IMR-90 (cell line): ENCODE measurements around the gene CCDC185. TPM values are rescaled to one million over a fixed set of nuclear protein-coding genes. Genes with fewer than 3 reads are reported as not detected.

Experiments
- ATAC-seq: fragments of 200-7000 bp; cut with Tn5 transposase; 2 replicates; pipeline ENCODE4 v1.9.1; 2020; ENCODE audit warnings: low read depth, mild to moderate bottlenecking, moderate library complexity
- BruUV-seq: library from RNA; stranded (reverse); fragments of 400-500 nt; replicated peaks from 2 replicates; lab custom pipeline; 2021; lab: Mats Ljungman, UMichigan
- CTCF ChIA-PET: fragments of 300-600 bp; formaldehyde crosslinking; extraction: SDS; loops from one replicate; lab custom pipeline; 2021; ENCODE audit warnings: antibody characterized with exemption; lab: Yijun Ruan, JAX
- POLR2A ChIA-PET: fragments of 300-600 bp; sonication (Branson Sonifier 250); formaldehyde crosslinking; loops from one replicate; lab custom pipeline; 2022; ENCODE audit warnings: antibody characterized with exemption; ENCODE audit not compliant: unreplicated experiment; lab: Charles Lee
- DNase-seq: peaks from one replicate; pipeline ENCODE4 v3.0.0; 2013
- H2AFZ ChIP-seq: replicated peaks from 2 replicates; pipeline ENCODE3; 2013; ENCODE audit warnings: low read length, mild to moderate bottlenecking; ENCODE audit not compliant: poor library complexity
- H2AK5ac ChIP-seq: 2 replicates; pipeline ENCODE4 v1.6.1; 2013; ENCODE audit warnings: low read depth, low read length, inconsistent platforms
- H2AK9ac ChIP-seq: replicated peaks from 2 replicates; pipeline ENCODE3; 2013; ENCODE audit warnings: mild to moderate bottlenecking, low read depth, low read length, moderate library complexity; ENCODE audit not compliant: poor library complexity
- H2BK120ac ChIP-seq: 2 replicates; pipeline ENCODE4 v1.6.1; 2013; ENCODE audit warnings: low read depth, low read length, inconsistent platforms
- H2BK15ac ChIP-seq: 3 replicates; pipeline ENCODE4 v1.6.1; 2013; ENCODE audit warnings: low read depth, low read length, inconsistent platforms
- H2BK20ac ChIP-seq: 2 replicates; pipeline ENCODE4 v1.6.1; 2013; ENCODE audit warnings: low read depth, mild to moderate bottlenecking, inconsistent platforms, low read length, moderate library complexity
- H2BK5ac ChIP-seq: 2 replicates; pipeline ENCODE4 v1.6.1; 2013; ENCODE audit warnings: mild to moderate bottlenecking, low read depth, low read length, inconsistent platforms; ENCODE audit not compliant: poor library complexity, severe bottlenecking
- H3K14ac ChIP-seq: replicated peaks from 2 replicates; pipeline ENCODE4 v1.6.1; 2013; ENCODE audit warnings: low read depth, low read length, inconsistent platforms
- H3K18ac ChIP-seq: 2 replicates; pipeline ENCODE4 v1.6.1; 2013; ENCODE audit warnings: low read depth, low read length, control low read depth
- H3K23ac ChIP-seq: 2 replicates; pipeline ENCODE4 v1.6.1; 2013; ENCODE audit warnings: low read depth, low read length, inconsistent platforms
- H3K27ac ChIP-seq: 2 replicates; pipeline ENCODE4 v1.5.1; 2013; ENCODE audit warnings: mild to moderate bottlenecking, control low read depth, low read length; ENCODE audit not compliant: insufficient read depth
- H3K27me3 ChIP-seq: 2 replicates; pipeline ENCODE4 v1.6.1; 2013; ENCODE audit warnings: low read length; ENCODE audit not compliant: control insufficient read depth, insufficient read depth
- H3K36me3 ChIP-seq: 2 replicates; pipeline ENCODE4 v1.6.1; 2013; ENCODE audit warnings: low read length, mixed read lengths; ENCODE audit not compliant: control insufficient read depth, insufficient read depth
- H3K4ac ChIP-seq: 2 replicates; pipeline ENCODE4 v1.6.1; 2013; ENCODE audit warnings: low read depth, low read length, inconsistent platforms
- H3K4me1 ChIP-seq: 2 replicates; pipeline ENCODE4 v1.6.1; 2013; ENCODE audit warnings: low read length, mixed read lengths; ENCODE audit not compliant: control insufficient read depth, insufficient read depth
- H3K4me2 ChIP-seq: 2 replicates; pipeline ENCODE4 v1.6.1; 2013; ENCODE audit warnings: low read depth, mild to moderate bottlenecking, control low read depth, low read length, moderate library complexity
- H3K4me3 ChIP-seq: 2 replicates; pipeline ENCODE4 v1.5.1; 2013; ENCODE audit warnings: low read depth, mild to moderate bottlenecking, control low read depth, low read length, moderate library complexity; ENCODE audit not compliant: insufficient read depth
- H3K56ac ChIP-seq: 2 replicates; pipeline ENCODE4 v1.6.1; 2013; ENCODE audit warnings: low read length, inconsistent platforms; ENCODE audit not compliant: insufficient read depth; ENCODE audit errors: extremely low read depth
- H3K79me1 ChIP-seq, 2 experiments: 2 replicates each; pipeline ENCODE4 v1.6.1; 2013; ENCODE audit warnings: low read length in 2 of 2, inconsistent platforms in 1 of 2, low read depth in 1 of 2
- H3K9ac ChIP-seq: 2 replicates; pipeline ENCODE4 v1.6.1; 2013; ENCODE audit warnings: low read depth, low read length, control low read depth
- H3K9me1 ChIP-seq: 2 replicates; pipeline ENCODE4 v1.6.1; 2013; ENCODE audit warnings: low read length, inconsistent platforms; ENCODE audit not compliant: insufficient read depth
- H3K9me3 ChIP-seq: 2 replicates; pipeline ENCODE4 v1.6.1; 2013; ENCODE audit warnings: low read length; ENCODE audit not compliant: control insufficient read depth, insufficient read depth
- H4K20me1 ChIP-seq: 2 replicates; pipeline ENCODE4 v1.6.1; 2013; ENCODE audit warnings: low read length, inconsistent platforms; ENCODE audit not compliant: insufficient read depth
- H4K5ac ChIP-seq: 2 replicates; pipeline ENCODE4 v1.6.1; 2013; ENCODE audit warnings: mild to moderate bottlenecking, low read depth, low read length, control low read depth
- H4K8ac ChIP-seq, 2 experiments: 2 replicates each; pipeline ENCODE4 v1.6.1; 2013; ENCODE audit warnings: low read depth in 2 of 2, low read length in 2 of 2, control low read depth in 1 of 2, inconsistent platforms in 1 of 2
- H4K91ac ChIP-seq: 2 replicates; pipeline ENCODE4 v1.6.1; 2013; ENCODE audit warnings: low read depth, low read length, inconsistent platforms; ENCODE audit not compliant: insufficient read depth
- BHLHE40 ChIP-seq: fragments of 150-350 bp; IDR thresholded peaks from 2 replicates; pipeline ENCODE4 v1.6.1; 2016; ENCODE audit warnings: mild to moderate bottlenecking, low read depth, low read length
- ELK1 ChIP-seq: fragments of 150-350 bp; IDR thresholded peaks from 2 replicates; pipeline ENCODE4 v1.6.1; 2016; ENCODE audit warnings: low read depth, mild to moderate bottlenecking, low read length, moderate library complexity, borderline replicate concordance
- FOS ChIP-seq: fragments of 150-350 bp; IDR thresholded peaks from 2 replicates; pipeline ENCODE4 v1.6.1; 2016; ENCODE audit warnings: low read depth, low read length
- MXI1 ChIP-seq: IDR thresholded peaks from 2 replicates; pipeline ENCODE4 v1.6.1; 2012; ENCODE audit warnings: low read depth, mild to moderate bottlenecking, low read length, moderate library complexity, borderline replicate concordance
- RFX5 ChIP-seq: IDR thresholded peaks from 2 replicates; pipeline ENCODE4 v1.8.0; 2012; ENCODE audit warnings: low read depth, mild to moderate bottlenecking, low read length, moderate library complexity
- SMC3 ChIP-seq: fragments of 150-350 bp; IDR thresholded peaks from 2 replicates; pipeline ENCODE4 v1.6.1; 2016; ENCODE audit warnings: low read depth, mild to moderate bottlenecking, antibody characterized with exemption, low read length, moderate library complexity
- WGBS, 2 experiments: methylation state at CpG; one replicate each; pipeline versions ENCODE4 v1.1.5 to v1.1.7; 2013; ENCODE audit warnings: missing lambda C conversion rate in 2 of 2; ENCODE audit not compliant: insufficient read length in 1 of 2; ENCODE audit errors: extremely low coverage in 2 of 2; 5-methylcytosine and 5-hydroxymethylcytosine counted together
- dilution Hi-C: fragments of 300-500 bp; cut with HindIII; formaldehyde crosslinking; loops from one replicate; pipeline ENCODE4 v1.14.3; 2018; ENCODE audit warnings: low sequenced_read_pairs; ENCODE audit not compliant: unreplicated experiment
- in situ Hi-C: fragments of 300-500 bp; cut with MboI; formaldehyde crosslinking; loops from 3 replicates; pipeline ENCODE4 v1.14.3; 2019; ENCODE audit warnings: low sequenced_read_pairs, inconsistent platforms, mixed read lengths
- intact Hi-C: fragments of 100-400 bp; cut with micrococcal nuclease; formaldehyde crosslinking; loops from 2 replicates; pipeline ENCODE4 v1.10.0; 2022
- polyA plus RNA-seq, 3 experiments: library from polyadenylated mRNA; depleted of rRNA; stranded (reverse); fragments of >200 nt; gene quantifications; 2 replicates each; pipeline ENCODE4 v1.2.3, GENCODE V29; 2012; ENCODE audit warnings: low replicate concordance in 1 of 3
- total RNA-seq: library from RNA; depleted of rRNA; stranded (reverse); fragments of >200 nt; gene quantifications from 2 replicates; pipeline ENCODE4 v1.2.3, GENCODE V29; 2012
- TF ChIP-seq, protein P1 (sequence below): fragments of 150-350 bp; IDR thresholded peaks from 2 replicates; pipeline ENCODE4 v1.6.1; 2017; ENCODE audit warnings: mild to moderate bottlenecking, antibody characterized with exemption, low read length, low read depth

CCDC185 gene
- total and polyA plus RNA-seq, 2 of the 4 experiments (the other 2 are of a cell fraction) = not detected

DNA sequence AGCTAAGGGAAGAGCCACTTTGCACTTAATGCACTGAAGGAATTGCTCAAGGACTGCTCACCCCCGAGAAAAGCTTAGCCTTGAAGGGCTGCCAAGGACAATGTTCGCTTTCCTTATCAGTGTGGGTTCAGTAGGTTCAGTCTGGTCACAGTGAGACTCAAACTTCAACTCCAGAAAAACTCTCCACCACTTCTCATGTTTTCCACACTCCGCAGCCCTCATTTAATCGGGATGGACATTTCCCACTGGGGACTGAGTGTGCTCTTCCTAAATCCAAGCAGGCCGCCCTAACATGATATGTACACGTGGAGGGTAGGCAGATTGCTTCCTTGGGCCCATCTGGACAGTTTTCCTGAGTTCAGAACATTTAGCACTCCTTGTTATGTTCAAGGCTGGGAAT, 48.7 kb upstream of the CCDC185 start (continued):
- TF ChIP-seq MXI1 = no peak
- TF ChIP-seq SMC3 = no peak
- TF ChIP-seq, protein P1, sequence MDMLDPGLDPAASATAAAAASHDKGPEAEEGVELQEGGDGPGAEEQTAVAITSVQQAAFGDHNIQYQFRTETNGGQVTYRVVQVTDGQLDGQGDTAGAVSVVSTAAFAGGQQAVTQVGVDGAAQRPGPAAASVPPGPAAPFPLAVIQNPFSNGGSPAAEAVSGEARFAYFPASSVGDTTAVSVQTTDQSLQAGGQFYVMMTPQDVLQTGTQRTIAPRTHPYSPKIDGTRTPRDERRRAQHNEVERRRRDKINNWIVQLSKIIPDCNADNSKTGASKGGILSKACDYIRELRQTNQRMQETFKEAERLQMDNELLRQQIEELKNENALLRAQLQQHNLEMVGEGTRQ = no peak

GRCh38 chr1:223345720-223346119, 47.5 kb upstream of the CCDC185 start:
- peaks cover 22% of the 10 kb centered on the region for H3K27me3 ChIP-seq
- H3K79me1 ChIP-seq = no peaks in the 10 kb centered on the region
- no peak overlapping the region for H3K23ac ChIP-seq
- BruUV-seq = no TSS peak
- in situ Hi-C loops = no loop called here
- POLR2A ChIA-PET = no interaction called here
- H3K4me1 ChIP-seq = no peaks in the 10 kb centered on the region
- CTCF ChIA-PET = interaction anchor here (1.4 kb wide), 1 partner anchor 10 kb away, joined by 3 read pairs; no protein-coding TSS in a partner anchor
- H3K36me3 ChIP-seq = no peaks in the 10 kb centered on the region
- dilution Hi-C loops = no loop called here
- no peak overlapping the region for H3K4me2 ChIP-seq
- no peak overlapping the region for H2AK5ac ChIP-seq
- H3K56ac ChIP-seq = no peak overlapping the region
- H2BK20ac ChIP-seq = no peak overlapping the region
- H2AK9ac ChIP-seq = no peak overlapping the region
- ATAC-seq (no peak), DNase-seq (no peak)
- intact Hi-C loops = no loop called here
- H3K9me1 ChIP-seq = no peaks in the 10 kb centered on the region
- no peaks in the 10 kb centered on the region for H4K20me1 ChIP-seq
- no peak overlapping the region for H3K18ac ChIP-seq
- H4K91ac ChIP-seq = no peak overlapping the region
- H3K9ac ChIP-seq = no peak overlapping the region
- H4K8ac ChIP-seq = no peak overlapping the region
- no peaks in the 10 kb centered on the region for H3K9me3 ChIP-seq
- no peak overlapping the region for H2AFZ ChIP-seq
- H2BK120ac ChIP-seq = no peak overlapping the region
- 84% methylated on average over 3 of the region's 4 CpGs; no CpG with 5 or more reads in 1 of the 2 experiments for WGBS, 2 experiments
- H2BK15ac ChIP-seq = no peak overlapping the region
- TF ChIP-seq FOS (no peak), MXI1 (no peak), BHLHE40 (no peak), ELK1 (no peak), RFX5 (no peak), SMC3 (no peak)
- no peak overlapping the region for H3K27ac ChIP-seq
- no peak overlapping the region for H3K4me3 ChIP-seq
- no peak overlapping the region for H3K4ac ChIP-seq
- no peak overlapping the region for H3K14ac ChIP-seq
- no peak overlapping the region for H2BK5ac ChIP-seq
- H4K5ac ChIP-seq = no peak overlapping the region
